Activated B cell treated with CpG ODN at 0.5 μM for 24 hours (primary cell): Measurements from ENCODE around the gene TTLL8. TPM values are rescaled to one million over a fixed set of nuclear protein-coding genes. Genes with fewer than 3 reads are reported as not detected.

Source experiments
- ATAC-seq: fragments of 200-7000 bp; cut with Tn5 transposase; one replicate; pipeline ENCODE4 v1.10.0; 2021; ENCODE audit warnings: low read depth, mild to moderate bottlenecking, moderate library complexity
- CTCF ChIA-PET: fragments of 350-600 bp; sonication (Branson Sonifier 250); formaldehyde crosslinking; loops from one replicate; lab custom pipeline; 2021; ENCODE audit warnings: antibody characterized with exemption; lab: Charles Lee
- POLR2A ChIA-PET: fragments of 350-600 bp; sonication (Branson Sonifier 250); formaldehyde crosslinking; loops from one replicate; lab custom pipeline; 2021; ENCODE audit warnings: antibody characterized with exemption; lab: Charles Lee
- DNase-seq: peaks from one replicate; pipeline ENCODE4 v3.0.0; 2022
- H3K27ac Mint-ChIP-seq: one replicate; pipeline ENCODE4 v1.8.0; 2020; ENCODE audit warnings: mixed read lengths
- H3K27me3 Mint-ChIP-seq: one replicate; pipeline ENCODE4 v1.8.0; 2021; ENCODE audit warnings: mixed read lengths
- H3K36me3 Mint-ChIP-seq: one replicate; pipeline ENCODE4 v1.8.0; 2021; ENCODE audit warnings: low read depth, mixed read lengths
- H3K4me1 Mint-ChIP-seq: one replicate; pipeline ENCODE4 v1.8.0; 2021; ENCODE audit warnings: mixed read lengths
- H3K4me3 Mint-ChIP-seq: one replicate; pipeline ENCODE4 v1.8.0; 2020; ENCODE audit warnings: mild to moderate bottlenecking, mixed read lengths
- H3K9me3 Mint-ChIP-seq: one replicate; pipeline ENCODE4 v1.8.0; 2020; ENCODE audit warnings: mixed read lengths
- intact Hi-C: fragments of 100-400 bp; cut with micrococcal nuclease; formaldehyde crosslinking; loops from one replicate; pipeline ENCODE4 v1.15.1; 2024
- total RNA-seq: library from RNA; stranded (reverse); gene quantifications from 2 replicates; pipeline ENCODE4 v1.2.3, GENCODE V29; 2022
- TF ChIP-seq, protein P1 (sequence below): fragments of 200-600 bp; IDR thresholded peaks from one replicate; pipeline ENCODE4 v1.8.0; 2022; ENCODE audit warnings: antibody characterized with exemption, mild to moderate bottlenecking

The TTLL8 gene
- total RNA-seq, 1 donor from 2014 or later = not detected

DNA sequence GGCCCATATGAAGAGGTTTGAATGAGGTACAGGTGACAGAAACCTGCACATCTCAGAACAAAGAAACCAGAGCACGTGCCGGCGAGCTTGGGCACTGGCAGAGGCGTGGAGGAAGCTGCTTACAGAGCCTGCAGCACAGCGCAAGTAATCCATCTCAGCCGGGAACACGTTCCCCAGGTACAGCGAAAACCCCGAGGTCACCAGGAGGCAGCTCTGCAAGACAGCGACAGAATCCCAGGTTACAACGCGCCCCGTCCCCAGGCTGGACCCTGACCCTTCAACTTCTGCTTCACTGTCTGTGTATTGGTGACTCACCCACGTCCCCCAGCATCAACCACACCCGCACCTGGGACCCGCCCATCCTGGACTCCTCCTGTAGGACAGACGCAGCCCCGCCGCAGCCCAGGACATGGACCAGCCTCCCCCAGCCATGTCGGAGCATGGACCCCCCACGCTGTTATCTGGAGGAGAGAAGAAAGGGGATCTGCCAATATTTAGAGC lies 24.9 kb upstream of the TTLL8 start:
- CTCF ChIA-PET = no interaction called here
- peaks cover 4% of the 10 kb centered on the region for H3K36me3 Mint-ChIP-seq
- H3K4me1 Mint-ChIP-seq = peaks cover 5% of the 10 kb centered on the region
- POLR2A ChIA-PET = no interaction called here
- ATAC-seq (no peak), DNase-seq (no peak)
- H3K27ac Mint-ChIP-seq = no peak overlapping the region
- intact Hi-C loops = no loop called here
- TF ChIP-seq, protein P1, sequence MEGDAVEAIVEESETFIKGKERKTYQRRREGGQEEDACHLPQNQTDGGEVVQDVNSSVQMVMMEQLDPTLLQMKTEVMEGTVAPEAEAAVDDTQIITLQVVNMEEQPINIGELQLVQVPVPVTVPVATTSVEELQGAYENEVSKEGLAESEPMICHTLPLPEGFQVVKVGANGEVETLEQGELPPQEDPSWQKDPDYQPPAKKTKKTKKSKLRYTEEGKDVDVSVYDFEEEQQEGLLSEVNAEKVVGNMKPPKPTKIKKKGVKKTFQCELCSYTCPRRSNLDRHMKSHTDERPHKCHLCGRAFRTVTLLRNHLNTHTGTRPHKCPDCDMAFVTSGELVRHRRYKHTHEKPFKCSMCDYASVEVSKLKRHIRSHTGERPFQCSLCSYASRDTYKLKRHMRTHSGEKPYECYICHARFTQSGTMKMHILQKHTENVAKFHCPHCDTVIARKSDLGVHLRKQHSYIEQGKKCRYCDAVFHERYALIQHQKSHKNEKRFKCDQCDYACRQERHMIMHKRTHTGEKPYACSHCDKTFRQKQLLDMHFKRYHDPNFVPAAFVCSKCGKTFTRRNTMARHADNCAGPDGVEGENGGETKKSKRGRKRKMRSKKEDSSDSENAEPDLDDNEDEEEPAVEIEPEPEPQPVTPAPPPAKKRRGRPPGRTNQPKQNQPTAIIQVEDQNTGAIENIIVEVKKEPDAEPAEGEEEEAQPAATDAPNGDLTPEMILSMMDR = no peak
- peaks cover 7% of the 10 kb centered on the region for H3K9me3 Mint-ChIP-seq
- peaks cover 31% of the 10 kb centered on the region for H3K27me3 Mint-ChIP-seq
- H3K4me3 Mint-ChIP-seq = no peak overlapping the region

DNA sequence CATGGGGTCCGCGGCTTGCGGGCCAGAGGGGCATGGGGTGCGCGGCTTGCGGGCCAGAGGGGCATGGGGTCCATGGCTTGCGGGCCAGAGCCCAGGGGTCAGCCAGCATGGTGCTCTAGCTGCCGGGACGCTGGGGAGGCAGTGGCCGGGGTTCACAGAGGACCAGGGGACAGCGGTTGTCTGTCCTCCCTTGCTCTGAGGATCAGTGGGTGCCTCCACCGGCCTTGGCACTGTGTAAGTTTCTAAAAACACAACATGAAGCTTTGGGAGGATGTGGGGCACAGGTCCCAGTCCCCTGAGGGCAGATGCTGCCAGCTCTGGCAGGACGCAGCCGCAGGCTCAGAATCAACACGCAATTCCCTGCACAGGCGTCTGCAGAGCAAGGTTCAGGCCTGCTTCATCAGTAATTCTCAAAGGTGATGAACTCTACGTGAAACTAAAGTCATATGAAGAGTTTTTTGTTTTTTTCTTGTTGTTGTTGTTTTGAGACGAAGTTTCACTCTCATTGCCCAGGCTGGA lies 24.2 kb upstream of the TTLL8 start:
- ChIA-PET CTCF (no interaction called here), POLR2A (no interaction called here)
- no peak overlapping the region for H3K4me3 Mint-ChIP-seq
- ATAC-seq (no peak), DNase-seq (no peak)
- no peak overlapping the region for H3K27ac Mint-ChIP-seq
- peaks cover 3% of the 10 kb centered on the region for H3K9me3 Mint-ChIP-seq
- peaks cover 27% of the 10 kb centered on the region for H3K27me3 Mint-ChIP-seq
- peaks cover 5% of the 10 kb centered on the region for H3K4me1 Mint-ChIP-seq
- intact Hi-C loops = no loop called here
- TF ChIP-seq, protein P1 = no peak
- peaks cover 4% of the 10 kb centered on the region for H3K36me3 Mint-ChIP-seq

- H3K36me3 Mint-ChIP-seq = peaks cover under 1% of the 10 kb centered on the region
- no peaks in the 10 kb centered on the region for H3K9me3 Mint-ChIP-seq
Observed at GRCh38 chr22:50081426-50082196, 23.5 kb upstream of the TTLL8 start.

GRCh38 chr22:50080077-50080465 lies 22.0 kb upstream of the TTLL8 start:
- no peak overlapping the region for H3K27ac Mint-ChIP-seq
- no peaks in the 10 kb centered on the region for H3K36me3 Mint-ChIP-seq
- no peak overlapping the region for H3K4me3 Mint-ChIP-seq
- intact Hi-C loops = no loop called here
- DNase-seq (no peak), ATAC-seq (no peak)
- H3K9me3 Mint-ChIP-seq = no peaks in the 10 kb centered on the region
- CTCF ChIA-PET = no interaction called here
- peaks cover 14% of the 10 kb centered on the region for H3K27me3 Mint-ChIP-seq
- POLR2A ChIA-PET = no interaction called here
- H3K4me1 Mint-ChIP-seq = peaks cover 3% of the 10 kb centered on the region
- TF ChIP-seq, protein P1 = no peak

More at GRCh38 chr22:50081426-50082196, 23.5 kb upstream of the TTLL8 start:
- Mint-ChIP-seq H3K27me3 (peaks cover 22% of the 10 kb centered on the region), H3K4me1 (peaks cover 4% of the 10 kb centered on the region), H3K27ac (no peak overlapping the region), H3K4me3 (no peak overlapping the region)
- POLR2A ChIA-PET = no interaction called here
- intact Hi-C loops = no loop called here
- CTCF ChIA-PET = no interaction called here
- DNase-seq (no peak), ATAC-seq (no peak)
- TF ChIP-seq, protein P1 = no peak

- Mint-ChIP-seq H3K27me3 (peaks cover 7% of the 10 kb centered on the region), H3K36me3 (no peaks in the 10 kb centered on the region), H3K9me3 (no peaks in the 10 kb centered on the region), H3K4me3 (no peak overlapping the region), H3K4me1 (no peaks in the 10 kb centered on the region), H3K27ac (no peak overlapping the region)
- ChIA-PET CTCF (no interaction called here), POLR2A (no interaction called here)
- TF ChIP-seq, protein P1 = no peak
- intact Hi-C loops = no loop called here
- ATAC-seq (no peak), DNase-seq (no peak)
Observed at GRCh38 chr22:50078761-50079160, 20.7 kb upstream of the TTLL8 start.
